GM19043 (cell line): Measurements from ENCODE around the gene SH3PXD2B.
"Not testable (repeated sequence)": the region's sequence is repeated elsewhere in the genome, so short reads cannot be mapped to it uniquely, and the experiment has no call there.

Experiments
- ATAC-seq: cut with Tn5 transposase; IDR thresholded peaks from one replicate; pipeline ENCODE4 v1.9.1; 2021; ENCODE audit warnings: low read depth; ENCODE audit not compliant: unreplicated experiment

Gene SH3PXD2B

DNA sequence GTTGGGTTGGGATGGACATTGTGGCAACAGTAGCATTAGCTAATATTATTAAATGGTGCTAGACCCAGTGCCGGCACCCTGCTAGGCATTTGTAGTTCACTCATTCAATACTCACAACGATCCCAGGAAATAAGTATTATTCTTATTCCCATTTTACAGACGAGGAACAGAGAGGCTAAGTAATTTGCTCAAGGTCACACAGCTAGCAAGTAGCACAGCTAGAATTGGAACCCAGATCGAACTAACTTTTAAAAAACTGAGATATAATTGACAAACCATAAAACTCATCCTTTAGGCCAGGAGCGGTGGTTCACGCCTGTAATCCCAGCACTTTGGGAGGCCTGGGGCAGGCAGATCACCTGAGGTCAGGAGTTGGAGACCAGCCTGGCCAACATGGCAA, 79.5 kb downstream of the SH3PXD2B start:
- ATAC-seq: no peak

DNA sequence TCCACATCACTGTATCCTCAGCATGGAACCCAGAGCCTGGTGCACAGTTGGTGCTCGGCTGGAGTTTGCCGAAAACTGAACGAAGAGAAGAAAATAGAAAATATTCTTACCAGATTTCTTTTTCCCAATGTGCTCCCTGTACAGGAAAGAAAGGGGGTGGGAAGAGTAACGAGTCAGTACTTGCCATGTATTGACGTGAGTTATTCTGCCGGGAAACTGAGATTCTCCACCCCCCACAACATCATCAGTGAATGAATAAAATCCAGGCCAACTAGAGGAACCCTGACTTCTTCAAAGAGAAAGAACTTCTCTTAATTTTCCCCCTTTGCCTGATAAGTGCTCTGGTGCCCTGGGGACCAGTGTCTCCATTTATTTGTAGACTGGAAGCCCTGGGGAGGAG, 80.6 kb downstream of the SH3PXD2B start:
- ATAC-seq: no peak

DNA sequence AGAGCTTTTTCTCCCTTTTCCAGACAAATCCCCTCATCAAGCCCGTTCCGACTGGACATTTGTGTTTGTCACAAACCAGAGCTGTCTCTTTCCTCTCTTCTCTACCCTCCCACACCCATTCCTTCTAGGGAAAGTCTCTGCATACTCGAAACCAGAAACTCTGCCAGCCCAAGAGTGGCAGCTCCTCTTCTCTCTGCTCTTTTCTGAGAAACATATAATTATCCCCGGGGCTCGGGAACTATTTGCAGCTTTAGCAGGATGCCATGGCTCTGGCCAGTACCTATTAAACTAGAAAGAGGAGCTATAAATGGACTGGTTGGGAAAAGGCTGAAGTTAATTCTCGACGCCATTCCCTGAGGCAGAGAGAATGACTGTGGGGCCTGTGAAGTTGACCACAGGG, 82.6 kb downstream of the SH3PXD2B start:
- no peak for ATAC-seq

DNA sequence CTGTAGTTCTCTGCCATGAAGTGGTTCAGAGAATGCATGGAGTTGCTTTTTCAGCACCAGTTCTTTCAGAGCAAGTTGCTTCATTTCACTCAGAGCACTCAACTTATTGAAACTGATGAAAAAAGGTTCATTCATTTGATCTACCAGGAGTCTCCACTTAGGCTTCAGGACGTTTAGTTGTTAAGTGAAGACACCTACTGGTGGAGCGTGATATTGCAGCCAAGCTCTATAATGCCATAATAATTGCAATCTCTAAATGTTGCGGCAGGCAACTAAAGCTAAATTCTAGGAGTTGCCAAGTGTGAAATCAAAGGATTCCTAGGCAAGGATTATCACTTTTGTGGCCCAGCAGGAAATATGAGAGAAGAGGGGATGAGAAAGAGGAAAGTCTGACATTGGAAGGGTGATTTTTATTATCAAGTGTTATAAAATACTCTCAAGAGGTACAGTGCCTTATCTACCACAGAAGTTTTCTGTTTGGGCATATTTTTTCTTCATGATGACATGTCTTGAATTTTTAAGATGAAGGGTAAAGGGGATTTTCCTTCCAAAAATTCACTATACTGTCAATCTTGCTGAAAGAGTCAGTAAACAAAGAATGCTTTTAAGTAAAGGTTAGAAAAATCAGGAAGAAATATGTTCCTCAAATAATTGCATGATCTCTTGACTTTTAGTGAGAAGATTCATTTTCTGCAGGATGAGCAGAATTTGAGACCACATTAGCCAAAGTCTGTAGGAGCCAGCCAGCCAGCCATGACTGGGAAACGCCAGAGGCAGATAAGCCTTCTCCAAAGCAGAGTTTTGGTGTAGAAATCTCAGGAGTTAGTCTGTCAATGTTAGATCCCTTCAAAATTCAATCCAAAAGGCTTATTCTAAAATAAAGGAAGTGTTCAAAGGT, 83.4 kb downstream of the SH3PXD2B start:
- no peak for ATAC-seq

DNA sequence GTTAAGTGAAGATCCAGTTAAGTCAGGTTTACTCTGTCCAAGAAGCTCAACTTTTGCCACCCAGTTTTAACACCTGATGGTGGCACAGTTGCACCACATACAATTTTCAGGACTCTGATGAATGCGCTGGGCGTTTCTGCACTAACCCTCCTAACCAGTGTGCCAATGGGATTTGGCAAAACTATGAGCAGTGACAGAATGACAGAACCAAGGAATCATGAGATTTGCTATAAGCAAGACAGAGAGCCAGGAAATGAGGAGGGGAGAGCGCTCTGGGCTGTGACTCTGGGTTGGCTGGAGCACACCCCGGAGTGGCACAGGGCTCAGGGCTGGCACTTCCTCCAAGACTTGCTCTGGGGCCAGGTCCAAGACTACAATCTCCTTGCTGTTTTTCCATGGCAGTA, 84.1 kb downstream of the SH3PXD2B start:
- no peak for ATAC-seq

DNA sequence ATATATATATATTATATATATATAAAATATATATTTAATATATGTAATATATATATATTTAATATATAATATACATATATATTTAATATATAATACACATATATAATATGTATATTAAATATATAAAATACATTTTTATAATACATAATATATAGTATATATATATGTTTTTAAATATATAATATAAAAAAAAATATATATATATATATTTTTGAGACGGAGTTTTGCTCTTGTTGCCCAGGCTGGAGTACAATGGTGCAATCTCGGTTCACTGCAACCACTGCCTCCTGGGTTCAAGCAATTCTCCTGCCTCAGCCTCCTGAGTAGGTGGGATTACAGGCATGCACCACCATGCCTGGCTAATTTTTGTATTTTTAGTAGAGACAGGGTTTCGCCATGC, 85.6 kb downstream of the SH3PXD2B start:
- not testable (repeated sequence) for ATAC-seq

DNA sequence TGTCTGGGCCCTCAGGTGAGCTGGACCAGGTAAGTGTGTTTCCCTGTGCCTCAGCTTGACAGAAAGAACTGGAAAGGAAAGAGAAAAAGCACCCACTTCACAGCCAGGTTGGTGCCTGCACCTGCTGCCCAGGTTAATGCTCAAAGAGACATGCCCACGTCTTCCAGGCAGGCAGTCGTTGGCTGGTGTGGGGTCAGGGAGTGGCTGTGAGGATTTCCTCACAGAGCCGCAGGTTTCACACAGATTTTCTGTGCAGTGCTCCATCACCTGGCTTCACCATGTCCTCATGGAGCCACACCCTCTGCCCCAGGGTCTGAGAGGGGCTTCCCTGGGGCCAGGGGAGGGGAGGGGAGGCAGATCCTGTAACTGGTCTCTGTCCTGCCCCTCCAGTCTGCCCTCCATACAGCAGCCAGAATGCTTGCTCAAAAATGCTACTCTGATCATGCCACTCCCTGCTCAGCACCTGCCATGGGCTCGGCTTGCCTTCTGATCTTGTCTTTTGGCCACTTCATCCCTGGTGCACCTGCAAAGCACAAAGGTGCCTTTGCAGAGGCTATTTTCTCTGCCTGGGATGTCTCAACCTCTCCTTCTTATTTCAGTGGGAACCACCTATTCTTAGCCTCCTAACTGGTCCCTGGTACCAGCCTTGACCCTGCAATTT, 88.2 kb downstream of the SH3PXD2B start:
- ATAC-seq: no peak

DNA sequence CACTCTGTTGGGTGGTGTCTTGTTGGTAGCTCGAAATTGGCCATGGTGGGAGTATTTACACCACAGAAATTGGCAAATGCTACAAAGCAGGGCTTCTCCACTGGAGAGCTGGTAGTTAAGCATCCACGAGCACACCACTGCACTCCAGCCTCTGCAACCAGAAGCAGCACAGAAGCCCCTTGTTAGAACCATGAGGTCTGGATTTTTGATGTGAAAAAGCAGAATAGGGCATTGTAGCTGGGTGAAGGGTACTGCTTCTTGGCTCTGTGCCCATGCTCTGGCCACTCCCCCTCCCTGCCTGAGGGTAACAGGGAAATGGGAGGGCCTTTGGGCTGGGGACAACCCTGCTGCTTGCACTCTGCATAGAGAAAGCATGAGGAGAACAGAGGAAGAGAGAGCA, 89.6 kb downstream of the SH3PXD2B start:
- no peak for ATAC-seq

DNA sequence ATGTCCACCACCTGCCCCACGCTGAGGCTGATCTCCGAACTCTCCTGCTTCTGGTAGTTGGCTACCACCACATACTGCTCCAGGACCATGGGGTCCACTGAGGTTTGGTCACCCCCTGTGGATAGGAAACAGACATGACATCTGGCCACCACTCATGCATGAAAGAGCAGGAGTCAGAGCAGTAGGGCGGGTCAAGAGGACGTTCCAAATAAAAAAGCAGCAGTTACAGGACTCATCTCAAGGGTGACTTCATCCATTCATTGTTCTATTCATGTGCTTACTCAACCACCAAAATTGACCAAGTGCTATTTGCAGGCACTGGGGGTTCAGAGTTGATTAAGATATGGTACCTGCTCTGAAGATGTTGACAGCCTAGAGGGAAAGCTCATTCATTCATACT, 91.6 kb downstream of the SH3PXD2B start:
- no peak for ATAC-seq

DNA sequence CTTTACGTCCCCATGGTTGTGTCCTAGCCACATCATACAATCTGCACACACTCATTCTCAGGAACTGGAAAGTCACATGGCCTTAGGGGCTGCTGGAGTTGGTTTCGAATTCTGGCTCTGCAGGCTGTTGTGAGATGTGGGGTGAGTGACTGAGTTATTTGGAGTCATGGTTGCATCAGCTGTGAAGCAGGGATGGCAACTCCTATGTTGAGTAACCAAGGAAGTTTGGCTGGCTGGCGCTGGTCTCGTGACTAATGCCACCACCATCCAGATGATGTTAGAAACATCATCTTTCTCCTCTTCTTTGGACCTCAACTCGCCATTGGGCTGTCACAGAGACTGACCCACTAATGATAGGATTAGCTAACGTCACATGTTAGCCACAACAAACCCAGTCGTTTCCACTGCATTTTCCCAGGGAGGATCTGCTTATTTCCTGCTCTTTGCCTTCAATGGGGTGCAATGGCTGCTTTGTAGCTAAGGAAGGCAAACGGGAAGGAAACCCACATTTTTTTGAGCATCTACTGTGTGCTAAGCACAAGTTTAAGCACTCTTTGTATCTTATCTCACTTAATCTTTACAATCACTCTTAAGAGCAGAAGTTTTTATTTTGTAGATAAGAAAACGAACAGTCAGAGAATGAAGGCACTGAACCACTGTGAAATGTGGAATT, 92.6 kb downstream of the SH3PXD2B start:
- ATAC-seq: no peak

DNA sequence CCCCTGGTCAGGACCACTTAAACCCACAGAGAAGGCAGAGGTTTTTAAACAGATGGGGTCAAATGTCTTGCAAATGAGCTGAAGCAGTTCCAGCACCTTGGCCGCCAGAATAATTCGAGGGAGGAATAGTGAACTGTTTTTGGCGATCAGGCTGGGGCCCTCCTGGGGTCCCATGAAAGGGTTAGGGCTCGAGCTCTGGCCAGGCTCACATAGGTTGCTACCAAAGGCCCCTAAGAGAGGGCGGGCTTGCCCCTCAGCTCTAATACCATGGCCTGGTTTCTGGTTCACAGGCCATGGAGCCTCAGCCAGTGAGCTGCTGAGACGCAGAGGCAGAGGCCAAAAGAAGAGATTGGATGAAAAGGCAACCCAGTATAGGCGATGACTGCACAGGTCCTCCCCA, 96.0 kb downstream of the SH3PXD2B start:
- no peak for ATAC-seq

DNA sequence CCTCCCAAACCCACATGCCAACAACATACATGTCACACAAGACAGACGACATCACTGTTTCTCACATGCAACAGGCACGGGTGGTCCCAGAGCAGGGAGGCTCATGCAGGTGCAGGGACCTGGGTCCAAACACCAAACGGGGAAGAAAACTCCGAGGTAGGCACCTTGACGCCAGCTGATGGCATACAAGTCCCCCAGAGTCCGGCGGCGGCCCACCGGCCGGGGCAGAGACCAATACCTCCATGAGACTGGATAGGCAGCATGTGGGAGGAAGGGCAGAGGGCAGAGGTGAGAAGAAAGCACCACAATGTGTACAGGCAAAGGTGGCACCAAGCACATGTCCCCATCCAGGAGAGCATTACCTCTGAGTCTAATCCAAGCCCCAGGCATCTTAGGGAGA, 97.8 kb downstream of the SH3PXD2B start:
- no peak for ATAC-seq

DNA sequence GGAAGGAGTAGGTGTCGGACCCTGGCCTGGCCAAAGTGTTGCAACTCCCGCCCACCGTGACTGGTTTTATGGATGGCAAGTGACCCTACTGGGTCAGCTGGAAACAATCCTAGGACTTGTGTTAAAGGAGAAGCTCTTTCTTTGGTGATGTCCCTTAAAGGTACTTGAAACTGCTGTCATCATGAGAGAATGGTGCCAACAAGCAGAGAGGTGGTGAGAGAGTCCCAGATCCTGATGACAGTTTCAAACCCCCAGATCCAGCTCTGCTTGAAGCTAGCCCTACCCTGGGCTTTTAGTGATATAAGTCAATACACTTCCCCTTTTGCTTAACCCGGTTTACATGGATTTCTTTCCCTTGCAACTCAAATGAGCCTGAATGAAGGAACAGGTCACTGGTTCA, 98.3 kb downstream of the SH3PXD2B start:
- ATAC-seq: no peak

DNA sequence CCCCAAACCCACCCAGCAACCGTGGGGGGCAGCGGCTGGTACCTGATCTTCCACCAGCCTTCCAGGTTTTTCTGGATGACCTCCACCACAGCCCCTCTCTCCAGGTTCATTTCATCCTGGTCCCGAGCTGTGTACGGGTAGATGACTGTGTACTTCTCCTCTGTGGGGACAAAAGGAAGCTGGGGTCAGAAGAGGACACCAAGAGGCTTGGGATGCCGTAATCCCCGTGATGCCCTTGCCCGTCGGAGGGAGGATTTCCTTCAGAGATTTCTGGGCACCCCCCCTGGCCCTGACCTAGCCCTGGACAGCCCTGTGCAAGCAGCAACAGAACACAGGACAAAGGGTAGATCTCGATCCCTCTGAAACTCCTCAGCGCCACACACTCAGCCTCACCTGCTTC, 100.5 kb downstream of the SH3PXD2B start:
- ATAC-seq: no peak

DNA sequence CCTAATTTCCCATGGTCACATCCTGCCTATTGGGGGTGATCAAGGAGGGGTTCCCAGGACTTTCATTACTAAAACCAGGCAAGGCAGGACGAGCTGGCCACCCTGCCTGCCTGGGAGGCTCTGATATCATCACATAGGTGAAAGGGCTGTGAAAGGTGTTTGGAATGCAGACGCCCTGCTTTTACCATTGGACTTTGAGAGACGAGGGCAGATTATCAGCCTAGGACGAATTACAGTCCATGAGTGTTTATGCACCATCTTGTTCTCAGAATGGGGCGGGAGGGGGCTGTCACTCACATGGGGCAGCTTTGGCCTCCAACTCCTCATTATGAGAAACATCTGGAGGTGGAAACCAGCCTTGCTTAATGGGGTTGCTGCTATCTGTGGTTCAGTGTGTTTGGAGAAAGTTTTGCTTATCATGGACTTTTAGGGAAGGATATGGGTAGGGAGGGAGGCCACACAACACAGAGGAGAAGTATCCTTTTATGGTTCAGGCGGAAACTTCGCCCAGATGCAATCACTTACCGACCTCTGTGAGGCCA, 101.0 kb downstream of the SH3PXD2B start:
- ATAC-seq: no peak

DNA sequence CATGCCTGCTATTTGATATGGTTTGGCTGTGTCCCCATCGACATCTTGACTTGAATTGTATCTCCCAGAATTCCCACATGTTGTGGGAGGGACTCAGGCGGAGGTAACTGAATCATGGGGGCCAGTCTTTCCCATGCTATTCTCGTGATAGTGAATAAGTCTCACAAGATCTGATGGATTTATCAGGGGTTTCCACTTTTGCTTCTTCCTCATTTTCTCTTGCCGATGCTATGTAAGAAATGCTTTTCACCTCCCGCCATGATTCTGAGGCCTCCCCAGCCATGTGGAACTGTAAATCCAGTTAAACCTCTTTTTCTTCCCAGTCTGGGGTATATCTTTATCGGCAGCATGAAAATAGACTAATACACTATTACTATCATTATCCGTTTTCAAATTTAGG, 101.8 kb downstream of the SH3PXD2B start:
- not testable (repeated sequence) for ATAC-seq

DNA sequence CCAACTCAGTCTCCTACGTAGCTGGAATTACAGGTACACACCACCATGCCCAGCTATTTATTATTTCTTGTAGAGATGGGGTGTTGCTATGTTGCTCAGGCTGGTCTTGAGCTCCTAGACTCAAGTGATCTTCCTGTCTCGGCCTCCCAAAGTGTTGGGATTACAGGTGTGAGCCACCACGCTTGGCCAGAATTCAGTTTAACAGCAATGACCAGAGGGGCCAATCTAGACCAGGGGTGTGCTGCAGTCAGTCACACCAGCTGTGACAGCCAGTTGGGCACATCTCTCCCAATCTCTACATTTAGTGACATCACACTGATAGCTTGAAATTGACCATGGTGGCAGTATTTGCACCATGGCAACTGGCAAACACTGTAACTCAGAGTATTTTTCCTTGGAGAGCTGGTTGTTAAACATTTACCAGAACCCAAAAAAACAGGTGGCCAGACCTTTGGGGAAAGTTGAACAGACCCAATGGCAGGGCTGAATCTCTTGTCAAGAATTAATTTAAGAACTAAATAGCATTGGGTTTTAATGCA, 103.0 kb downstream of the SH3PXD2B start:
- ATAC-seq: no peak

DNA sequence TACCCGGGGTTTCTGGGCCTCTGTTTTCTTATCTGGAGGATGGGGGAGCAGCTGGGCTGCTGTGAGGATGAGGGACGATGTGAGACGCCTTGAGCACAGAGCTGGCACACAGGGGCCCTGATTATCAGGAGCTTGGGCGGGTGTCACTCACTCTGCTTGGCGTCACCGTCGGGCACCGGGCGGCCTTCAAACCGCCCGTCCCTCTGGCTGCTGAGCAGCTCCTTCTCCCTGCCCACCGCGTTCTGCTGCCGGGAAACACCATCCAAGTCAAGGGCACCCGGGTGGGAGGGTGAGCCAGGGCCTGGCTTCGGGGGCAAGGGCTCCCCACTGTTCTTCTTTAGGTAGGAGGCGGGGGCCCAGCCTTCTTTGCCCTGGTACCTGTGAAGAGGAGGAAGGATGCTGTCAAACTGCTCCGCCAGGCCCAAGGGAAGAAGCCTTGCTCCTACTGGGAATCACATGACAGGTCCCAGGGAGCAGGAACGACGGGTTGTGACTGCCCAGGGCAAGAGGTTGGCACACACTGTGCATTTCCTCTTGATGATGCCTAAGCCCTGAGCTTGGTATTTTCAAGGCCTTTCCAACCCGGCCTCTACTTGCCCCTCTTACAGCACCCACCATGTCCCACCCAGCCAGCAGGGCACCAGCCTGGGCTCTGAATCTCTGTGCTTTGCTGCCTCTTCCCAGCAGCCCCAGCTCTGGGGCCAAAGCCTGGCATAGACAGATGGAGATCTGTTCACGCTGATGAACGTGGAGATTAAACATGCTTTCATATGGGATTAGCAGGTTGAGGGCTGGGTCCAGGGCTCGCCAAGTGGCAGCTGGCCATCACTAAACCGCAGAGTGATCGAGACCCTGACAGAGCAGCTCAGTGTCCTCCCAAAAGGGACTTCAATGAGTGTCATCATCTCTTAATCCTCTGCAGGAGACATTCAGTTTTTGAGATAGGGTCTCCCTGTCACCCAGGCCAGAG, 103.8 kb downstream of the SH3PXD2B start:
- no peak for ATAC-seq

DNA sequence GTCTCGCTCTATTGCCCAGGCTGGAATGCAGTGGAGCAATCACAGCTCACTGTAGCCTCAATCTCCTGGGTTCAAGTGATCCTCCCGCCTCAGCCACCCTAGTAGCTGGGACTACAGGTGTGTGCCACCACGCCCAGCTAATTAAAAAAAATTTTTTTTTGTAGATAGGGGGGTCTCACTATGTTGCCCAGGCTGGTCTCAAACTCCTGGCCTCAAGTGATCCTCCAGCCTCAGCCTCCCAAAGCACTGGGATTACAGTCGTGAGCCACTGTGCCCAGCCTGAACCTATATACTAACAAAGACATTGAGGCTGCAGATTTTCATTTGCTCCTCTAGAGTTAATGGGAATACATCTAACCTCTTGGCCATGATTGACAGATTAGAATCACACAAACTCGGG, 105.6 kb downstream of the SH3PXD2B start:
- ATAC-seq: not testable (repeated sequence)

DNA sequence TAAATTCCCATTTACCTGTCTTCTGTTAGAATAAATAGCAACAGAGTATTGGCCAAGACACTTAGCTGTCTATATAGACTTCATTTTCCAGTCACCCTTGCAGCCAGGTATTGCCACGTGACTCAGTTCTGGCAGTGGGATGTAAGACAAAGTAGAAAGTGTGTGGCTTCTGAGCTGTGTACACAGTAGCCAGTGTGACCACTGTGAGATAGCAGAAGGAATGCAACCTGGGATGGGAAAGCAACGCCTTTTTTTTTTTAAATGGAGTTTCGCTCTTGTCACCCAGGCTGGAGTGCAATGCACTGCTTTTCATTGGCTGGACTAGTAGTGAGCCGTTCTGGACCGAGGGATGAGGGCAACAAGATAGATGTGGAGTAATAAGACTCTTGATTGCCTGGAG, 106.2 kb downstream of the SH3PXD2B start:
- no peak for ATAC-seq
